LNCaP clone FGC (cell line): ENCODE measurements around the gene F2.

Source experiments
- DNase-seq: peaks from one replicate; pipeline ENCODE4 v3.0.0-alpha.2; 2011; ENCODE audit warnings: low read depth
- H3K4me3 ChIP-seq: 2 replicates; pipeline ENCODE4 v1.5.1; 2011; ENCODE audit warnings: mild to moderate bottlenecking, low read depth, low read length, control low read depth
- TF ChIP-seq, protein P1 (sequence below): IDR thresholded peaks from 2 replicates; pipeline ENCODE4 v1.5.1; 2012; ENCODE audit warnings: mild to moderate bottlenecking; ENCODE audit not compliant: control insufficient read depth, insufficient read depth; ENCODE audit errors: extremely low read depth

F2 gene

DNA sequence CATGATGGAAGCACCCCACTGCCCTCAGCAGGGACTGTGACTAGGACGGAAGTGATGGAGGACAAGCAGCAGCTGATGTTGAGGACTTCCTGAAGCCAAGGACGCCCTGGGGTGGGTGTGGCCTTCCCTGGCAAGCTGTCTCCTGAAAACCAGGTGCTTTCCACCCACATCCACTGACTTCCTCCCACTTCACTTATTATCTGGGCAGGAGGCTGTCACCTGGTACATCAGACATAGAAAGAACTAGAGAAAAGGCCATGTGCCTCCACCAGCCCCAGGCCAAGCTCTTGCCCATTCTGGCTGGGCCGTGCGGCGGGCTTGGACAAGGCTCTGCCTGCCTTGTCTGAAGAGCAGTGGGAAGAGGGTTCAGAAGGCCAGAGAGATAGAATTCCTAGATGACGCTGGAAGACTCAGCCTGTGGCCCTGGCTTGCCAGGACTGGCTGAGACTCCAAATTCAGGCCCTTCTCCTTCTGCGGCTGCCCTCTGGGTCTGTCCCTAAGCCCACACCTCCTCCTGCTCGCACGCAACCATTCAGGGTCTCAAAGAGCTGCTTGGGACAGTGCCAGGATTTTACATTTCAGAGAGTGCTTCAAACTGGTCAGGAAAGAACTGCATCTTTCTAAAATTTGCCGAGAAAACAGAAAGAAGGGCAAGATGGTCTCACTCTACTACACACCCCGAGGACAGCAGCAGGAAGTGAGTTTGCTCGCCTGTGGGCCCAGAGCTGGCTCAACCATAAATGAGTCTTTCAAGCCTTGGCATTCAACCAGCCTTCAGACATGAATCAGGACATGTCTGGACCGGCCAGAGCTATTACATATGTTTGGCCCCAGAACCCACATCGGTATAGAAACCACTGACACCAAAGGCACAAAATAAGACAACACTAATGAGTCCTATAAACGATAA lies 31.9 kb upstream of the F2 start:
- H3K4me3 ChIP-seq, result no peak overlapping the region
- no peak for DNase-seq
- TF ChIP-seq, protein P1, sequence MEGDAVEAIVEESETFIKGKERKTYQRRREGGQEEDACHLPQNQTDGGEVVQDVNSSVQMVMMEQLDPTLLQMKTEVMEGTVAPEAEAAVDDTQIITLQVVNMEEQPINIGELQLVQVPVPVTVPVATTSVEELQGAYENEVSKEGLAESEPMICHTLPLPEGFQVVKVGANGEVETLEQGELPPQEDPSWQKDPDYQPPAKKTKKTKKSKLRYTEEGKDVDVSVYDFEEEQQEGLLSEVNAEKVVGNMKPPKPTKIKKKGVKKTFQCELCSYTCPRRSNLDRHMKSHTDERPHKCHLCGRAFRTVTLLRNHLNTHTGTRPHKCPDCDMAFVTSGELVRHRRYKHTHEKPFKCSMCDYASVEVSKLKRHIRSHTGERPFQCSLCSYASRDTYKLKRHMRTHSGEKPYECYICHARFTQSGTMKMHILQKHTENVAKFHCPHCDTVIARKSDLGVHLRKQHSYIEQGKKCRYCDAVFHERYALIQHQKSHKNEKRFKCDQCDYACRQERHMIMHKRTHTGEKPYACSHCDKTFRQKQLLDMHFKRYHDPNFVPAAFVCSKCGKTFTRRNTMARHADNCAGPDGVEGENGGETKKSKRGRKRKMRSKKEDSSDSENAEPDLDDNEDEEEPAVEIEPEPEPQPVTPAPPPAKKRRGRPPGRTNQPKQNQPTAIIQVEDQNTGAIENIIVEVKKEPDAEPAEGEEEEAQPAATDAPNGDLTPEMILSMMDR, result no peak

DNA sequence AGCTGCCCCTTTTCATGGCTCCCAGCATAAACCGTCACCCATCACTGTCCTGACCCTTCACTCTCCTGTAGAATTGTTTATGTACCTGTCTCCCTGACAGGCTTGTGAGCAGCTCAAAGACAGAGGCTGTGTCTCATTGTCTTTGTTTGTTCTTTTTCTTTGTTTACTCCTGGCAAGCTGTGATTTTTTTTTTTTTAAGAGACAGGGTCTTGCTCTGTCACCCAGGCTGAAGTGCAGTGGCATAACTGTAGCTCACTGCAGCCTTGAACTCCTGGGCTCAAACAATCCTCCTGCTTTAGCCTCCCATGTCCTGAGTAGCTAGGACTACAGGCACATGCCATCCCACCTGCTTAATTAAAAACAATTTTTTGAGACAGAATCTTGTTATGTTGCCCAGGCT lies 28.3 kb upstream of the F2 start:
- H3K4me3 ChIP-seq, result no peak overlapping the region
- DNase-seq, result peak; percentile 44
- TF ChIP-seq, protein P1, result no peak

DNA sequence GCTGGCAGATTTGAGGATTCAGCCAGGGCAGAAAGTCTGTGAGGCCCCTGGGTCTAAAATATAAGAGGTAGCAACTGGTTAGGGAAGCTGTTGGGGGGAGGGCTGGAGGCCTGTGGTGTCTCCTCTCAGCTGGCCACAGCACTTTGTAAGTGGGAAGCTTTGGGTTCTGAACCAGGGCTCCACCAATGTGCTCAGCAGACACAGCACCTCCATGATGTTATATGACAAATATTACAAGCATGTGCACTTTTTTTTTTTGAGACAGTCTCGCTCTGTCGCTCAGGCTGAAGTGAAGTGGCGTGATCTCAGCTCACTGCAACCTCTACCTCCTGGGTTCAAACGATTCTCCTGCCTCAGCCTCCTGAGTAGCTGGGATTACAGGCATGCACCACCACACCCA lies 26.6 kb upstream of the F2 start:
- no peak overlapping the region for H3K4me3 ChIP-seq
- TF ChIP-seq, protein P1, result no peak
- DNase-seq, result no peak

DNA sequence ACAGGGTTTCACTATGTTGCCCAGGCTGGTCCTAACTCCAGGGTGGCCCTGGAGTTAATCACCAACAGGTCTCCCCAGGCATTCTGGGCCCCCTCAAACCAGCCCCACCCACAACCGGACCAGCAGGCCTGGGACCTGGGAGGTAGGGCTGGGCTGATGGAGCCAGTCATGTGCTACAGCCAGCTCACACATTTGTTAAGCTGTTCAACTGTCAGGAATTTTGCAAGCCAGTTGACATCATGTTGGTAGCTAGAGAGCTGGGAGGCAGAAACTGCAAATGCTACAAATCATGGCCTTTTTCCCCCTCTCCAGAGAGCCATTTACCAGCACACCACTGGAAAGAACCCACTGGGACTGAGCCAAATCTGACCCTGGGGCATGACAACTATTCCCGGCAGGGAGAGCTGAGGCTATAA lies 25.4 kb upstream of the F2 start:
- no peak overlapping the region for H3K4me3 ChIP-seq
- DNase-seq, result no peak
- TF ChIP-seq, protein P1, result no peak

DNA sequence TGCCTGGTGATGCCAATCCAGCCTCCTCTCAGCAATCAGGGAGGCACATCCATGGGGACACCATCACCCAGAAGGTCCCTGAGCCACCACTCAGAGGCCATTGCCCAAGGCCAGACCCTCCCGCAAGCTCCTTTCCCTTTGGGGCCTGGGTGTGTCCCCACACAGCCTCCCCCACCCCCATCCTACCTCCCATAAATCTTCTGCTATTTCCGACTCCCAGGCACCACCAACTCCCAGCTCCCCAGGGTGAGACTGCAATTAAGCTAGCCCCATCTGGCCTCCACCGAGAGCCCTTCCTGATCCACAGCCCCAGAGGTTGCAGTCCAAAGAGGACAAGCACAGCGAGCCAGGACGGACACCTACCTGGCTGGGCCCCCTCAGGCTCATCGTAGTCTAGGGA lies 24.9 kb upstream of the F2 start:
- TF ChIP-seq, protein P1, result no peak
- H3K4me3 ChIP-seq, result no peak overlapping the region
- no peak for DNase-seq

DNA sequence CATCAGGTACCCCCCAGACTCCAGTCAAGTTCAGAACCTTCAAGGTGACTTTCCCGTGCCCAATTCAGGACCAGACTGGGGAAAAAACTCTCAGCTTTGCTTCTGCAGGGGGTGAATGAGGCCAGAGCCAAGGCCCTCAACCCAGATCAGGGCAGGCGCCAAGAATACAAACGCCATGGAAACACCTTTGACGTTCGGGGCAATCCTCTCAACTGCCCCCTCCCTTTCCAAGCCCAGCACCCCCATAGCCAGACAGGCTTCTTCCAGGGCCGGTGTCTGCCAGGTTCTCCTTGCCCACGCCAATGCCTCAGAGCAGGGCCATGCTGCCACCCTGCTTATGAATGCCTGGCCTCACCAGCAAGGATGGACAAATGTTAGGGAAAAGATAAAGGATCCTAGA lies 24.4 kb upstream of the F2 start:
- TF ChIP-seq, protein P1, result no peak
- no peak for DNase-seq
- H3K4me3 ChIP-seq, result no peak overlapping the region
